GM12875 (cell line): ENCODE data around the gene ZNF436.

ENCODE experiments used
- H3K4me3 ChIP-seq: one replicate; pipeline ENCODE4 v1.5.1; 2011; ENCODE audit warnings: low read depth, low read length, control low read depth
- TF ChIP-seq, protein P1 (sequence below): IDR thresholded peaks from 2 replicates; pipeline ENCODE4 v1.5.1; 2011; ENCODE audit warnings: low read depth, mild to moderate bottlenecking, control low read depth, inconsistent platforms, low read length, moderate library complexity, borderline replicate concordance; ENCODE audit not compliant: insufficient read depth

The ZNF436 gene

DNA sequence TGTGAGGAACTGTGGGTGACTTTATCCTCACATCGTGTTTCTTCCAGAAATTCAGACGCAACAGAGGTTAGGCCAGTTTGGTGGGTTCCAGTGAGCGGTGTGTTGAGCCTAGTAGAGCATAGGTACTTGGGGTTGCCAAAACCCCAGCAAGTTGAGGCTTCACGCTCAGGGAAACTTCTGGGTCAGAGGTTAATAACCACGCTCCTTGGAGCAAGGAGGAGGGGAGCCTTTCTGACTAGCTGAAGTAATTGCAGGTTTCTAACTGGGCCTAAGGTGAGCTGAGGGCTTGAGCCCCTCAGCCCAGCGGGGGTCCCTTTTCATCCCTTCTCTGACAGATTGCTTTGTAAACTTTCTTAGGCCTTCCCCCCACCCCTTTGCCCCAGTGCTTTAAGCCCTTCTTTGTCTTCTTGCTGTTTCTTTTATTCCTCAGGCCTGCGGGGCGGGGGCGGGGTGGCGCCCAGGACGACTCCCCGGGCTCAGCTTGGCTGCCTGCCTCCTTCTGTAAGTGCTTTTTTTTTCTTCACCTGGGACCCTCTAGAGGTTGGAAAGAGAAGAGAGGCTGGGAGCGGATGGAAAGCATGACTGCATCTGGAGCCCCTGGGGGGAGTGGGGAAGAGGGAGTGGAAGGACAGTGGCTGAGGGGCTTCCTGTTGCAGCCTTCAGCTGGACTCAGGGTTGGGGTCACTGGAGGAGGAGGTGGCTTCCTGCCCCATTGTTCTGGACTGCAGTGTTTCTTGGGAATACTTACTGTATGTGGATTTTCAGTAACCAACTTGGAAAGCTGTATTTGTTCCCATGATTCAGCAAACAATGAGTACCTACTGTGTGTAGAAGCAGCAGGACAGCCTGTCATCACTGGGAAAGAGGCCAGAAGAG lies 1.3 kb upstream of the ZNF436 start:
- H3K4me3 ChIP-seq, result no peak overlapping the region
- TF ChIP-seq, protein P1, sequence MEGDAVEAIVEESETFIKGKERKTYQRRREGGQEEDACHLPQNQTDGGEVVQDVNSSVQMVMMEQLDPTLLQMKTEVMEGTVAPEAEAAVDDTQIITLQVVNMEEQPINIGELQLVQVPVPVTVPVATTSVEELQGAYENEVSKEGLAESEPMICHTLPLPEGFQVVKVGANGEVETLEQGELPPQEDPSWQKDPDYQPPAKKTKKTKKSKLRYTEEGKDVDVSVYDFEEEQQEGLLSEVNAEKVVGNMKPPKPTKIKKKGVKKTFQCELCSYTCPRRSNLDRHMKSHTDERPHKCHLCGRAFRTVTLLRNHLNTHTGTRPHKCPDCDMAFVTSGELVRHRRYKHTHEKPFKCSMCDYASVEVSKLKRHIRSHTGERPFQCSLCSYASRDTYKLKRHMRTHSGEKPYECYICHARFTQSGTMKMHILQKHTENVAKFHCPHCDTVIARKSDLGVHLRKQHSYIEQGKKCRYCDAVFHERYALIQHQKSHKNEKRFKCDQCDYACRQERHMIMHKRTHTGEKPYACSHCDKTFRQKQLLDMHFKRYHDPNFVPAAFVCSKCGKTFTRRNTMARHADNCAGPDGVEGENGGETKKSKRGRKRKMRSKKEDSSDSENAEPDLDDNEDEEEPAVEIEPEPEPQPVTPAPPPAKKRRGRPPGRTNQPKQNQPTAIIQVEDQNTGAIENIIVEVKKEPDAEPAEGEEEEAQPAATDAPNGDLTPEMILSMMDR, result no peak

DNA sequence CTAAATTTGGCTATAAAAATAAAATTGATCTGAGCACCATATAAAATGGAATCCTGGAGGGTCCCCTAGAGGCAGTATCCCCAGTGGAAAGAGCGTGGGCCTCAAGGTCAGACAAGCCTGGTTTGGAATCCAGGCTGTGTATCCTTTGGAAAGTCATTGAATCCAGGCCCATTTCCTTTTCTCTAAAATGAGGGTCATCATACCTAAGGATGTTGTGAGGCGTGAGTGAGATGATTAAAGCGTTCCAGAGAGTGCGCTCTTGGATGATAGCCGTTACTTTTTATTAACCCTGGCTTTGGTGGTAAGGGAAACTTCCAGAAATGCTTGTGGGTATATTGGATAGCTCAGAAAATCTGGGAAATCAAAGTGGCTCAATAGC lies 683 bp upstream of the ZNF436 start:
- H3K4me3 ChIP-seq, result no peak overlapping the region

DNA sequence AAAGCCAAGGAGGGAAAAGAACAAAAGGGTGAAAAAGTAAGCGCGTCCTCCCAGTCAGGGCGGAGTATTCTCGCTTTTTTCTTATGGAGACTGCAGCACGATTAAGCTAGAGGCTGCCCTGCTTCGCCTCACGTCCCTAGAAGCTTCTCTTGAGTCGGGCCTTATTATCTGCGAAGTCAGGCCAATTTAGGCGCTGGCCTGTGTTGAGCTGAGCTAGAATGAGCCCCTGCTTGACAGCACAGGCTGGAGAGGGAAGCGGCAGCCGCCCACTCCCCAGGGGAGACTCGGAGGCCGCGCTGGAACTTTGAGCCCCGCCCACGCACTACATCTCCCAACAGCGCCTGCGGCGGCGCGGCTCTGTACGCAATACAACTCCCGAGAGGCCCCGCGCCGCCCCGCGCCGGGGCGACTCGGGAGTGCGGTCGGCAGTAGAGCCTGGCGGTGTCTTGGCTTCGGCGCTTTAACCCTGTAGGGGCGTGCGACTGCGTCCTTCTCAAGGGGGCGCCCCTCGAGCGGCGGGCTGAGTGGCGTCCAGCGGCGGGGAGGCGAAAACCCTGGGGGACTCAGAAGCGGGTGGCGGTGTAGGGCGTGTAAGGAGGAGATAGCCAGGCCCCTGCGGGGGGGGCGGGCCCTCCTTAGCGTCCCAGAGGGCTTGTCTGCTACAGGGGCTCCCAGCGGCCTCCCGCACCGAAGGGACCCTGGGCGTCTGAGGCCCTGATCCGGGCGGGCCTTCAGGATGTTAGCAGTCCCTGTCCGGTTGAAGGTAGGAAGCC lies 888 bp downstream of the ZNF436 start:
- H3K4me3 ChIP-seq, result peak overlapping the region; percentile 84
- TF ChIP-seq, protein P1, result no peak

More for the DNA sequence above, 683 bp upstream of the ZNF436 start:
- TF ChIP-seq, protein P1, result no peak

DNA sequence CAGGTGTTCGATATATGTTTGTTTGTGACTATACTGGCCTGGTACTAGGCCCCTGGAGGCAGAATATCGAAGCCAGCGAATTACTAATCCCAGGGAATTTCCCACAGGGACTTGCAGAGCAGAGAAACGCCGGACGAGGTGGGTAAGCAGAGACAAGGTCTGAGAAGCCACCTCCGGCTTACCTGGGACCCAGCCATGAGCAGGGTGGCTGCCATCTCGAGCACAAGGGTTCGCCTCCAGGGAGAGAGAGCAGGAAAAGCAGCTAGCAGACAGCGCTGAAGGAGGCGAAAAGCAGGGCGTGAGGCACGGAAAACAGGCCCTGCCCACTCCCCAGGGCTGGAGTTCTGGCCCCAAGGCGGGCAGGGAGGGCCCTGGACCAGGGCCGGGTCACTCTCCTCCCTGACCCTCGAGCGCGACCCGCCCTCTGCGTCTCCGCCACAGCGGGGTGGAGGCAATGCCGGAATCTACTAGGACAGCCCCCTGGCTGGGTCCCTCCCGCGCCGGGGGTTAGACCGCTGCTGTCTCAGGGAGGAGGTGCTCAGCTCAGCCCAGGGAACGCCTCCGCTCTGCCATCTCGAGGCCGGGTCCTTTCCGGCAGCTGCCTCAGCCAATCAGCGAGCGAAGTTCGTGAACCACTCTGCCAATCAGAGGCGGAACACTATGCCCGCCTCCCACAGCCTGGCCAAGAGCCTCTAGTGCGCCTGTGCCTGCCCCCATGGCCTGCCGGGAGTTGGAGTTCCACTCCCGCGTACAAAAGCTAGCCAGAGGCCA lies 1.7 kb downstream of the ZNF436 start:
- H3K4me3 ChIP-seq, result peak overlapping the region; percentile 84

DNA sequence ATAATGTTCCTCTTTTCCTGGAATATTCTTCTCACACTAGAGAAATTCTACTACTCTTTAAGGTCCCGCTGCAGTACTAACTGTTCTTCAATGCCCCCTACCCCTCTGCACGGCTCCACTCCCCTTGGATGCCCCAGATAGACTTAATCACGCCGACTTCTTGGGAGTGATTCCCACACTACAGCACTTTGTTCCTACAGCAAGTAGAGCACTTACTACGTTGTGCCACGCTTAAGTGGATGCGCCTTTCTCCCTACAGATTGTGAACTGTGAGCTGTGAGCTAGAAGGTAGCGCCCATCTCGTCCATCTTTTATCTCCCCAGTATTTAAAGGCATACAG lies 2.2 kb downstream of the ZNF436 start:
- peak overlapping the region; percentile 66 for H3K4me3 ChIP-seq
- TF ChIP-seq, protein P1, result no peak

More for the DNA sequence above, 1.7 kb downstream of the ZNF436 start:
- TF ChIP-seq, protein P1, result no peak

DNA sequence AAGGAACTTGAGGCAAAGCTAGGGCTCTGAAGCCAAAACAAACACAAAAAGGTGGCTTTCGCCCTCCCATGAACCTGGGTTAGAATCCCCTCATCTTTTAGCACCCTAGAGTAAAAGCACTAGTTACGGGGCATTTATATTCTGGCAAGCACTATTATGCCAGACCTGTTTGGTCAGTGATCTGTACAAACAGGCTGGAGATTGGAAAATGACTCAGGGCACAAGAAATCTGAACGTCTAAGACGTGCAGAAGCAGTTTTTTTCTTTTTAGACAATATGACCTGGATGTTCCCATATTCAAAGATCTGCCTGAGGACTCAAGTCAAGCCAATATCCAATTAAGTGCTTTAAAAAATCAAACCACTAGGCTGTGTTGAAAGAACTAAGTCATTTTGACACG lies 3.0 kb downstream of the ZNF436 start:
- no peak overlapping the region for H3K4me3 ChIP-seq

More for the DNA sequence above, 3.0 kb downstream of the ZNF436 start:
- TF ChIP-seq, protein P1, result no peak
